GM18511 (cell line): ENCODE results near the gene FBXL2.
A peak's percentile ranks its signal among the peaks of the same experiment; 100 is the strongest.
"Not testable (repeated sequence)": the region's sequence is repeated elsewhere in the genome, so short reads cannot be mapped to it uniquely, and the experiment has no call there.

ENCODE experiments used
- ATAC-seq: cut with Tn5 transposase; IDR thresholded peaks from one replicate; pipeline ENCODE4 v1.9.1; 2021; ENCODE audit warnings: mild to moderate bottlenecking, moderate library complexity; ENCODE audit not compliant: unreplicated experiment

FBXL2 gene

DNA sequence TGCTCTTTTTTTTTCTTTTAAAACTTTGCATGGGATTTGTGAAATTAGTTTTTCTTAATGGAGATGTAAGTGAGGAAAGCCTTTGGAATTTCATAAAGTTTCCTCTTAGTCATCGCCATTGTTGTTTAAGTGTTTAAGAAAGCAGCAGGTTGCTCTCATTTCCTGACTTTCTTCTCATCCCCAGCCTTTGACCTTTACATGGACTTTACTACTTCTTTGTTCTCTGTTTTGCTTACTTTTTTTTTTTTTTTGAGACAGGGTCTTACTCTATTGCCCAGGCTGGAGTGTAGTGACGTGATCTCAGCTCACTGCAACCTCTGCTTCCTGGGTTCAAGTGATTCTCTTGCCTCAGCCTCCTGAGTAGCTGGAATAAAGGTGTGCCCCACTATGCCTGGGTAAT, 38.6 kb downstream of the FBXL2 start:
- ATAC-seq, result no peak

DNA sequence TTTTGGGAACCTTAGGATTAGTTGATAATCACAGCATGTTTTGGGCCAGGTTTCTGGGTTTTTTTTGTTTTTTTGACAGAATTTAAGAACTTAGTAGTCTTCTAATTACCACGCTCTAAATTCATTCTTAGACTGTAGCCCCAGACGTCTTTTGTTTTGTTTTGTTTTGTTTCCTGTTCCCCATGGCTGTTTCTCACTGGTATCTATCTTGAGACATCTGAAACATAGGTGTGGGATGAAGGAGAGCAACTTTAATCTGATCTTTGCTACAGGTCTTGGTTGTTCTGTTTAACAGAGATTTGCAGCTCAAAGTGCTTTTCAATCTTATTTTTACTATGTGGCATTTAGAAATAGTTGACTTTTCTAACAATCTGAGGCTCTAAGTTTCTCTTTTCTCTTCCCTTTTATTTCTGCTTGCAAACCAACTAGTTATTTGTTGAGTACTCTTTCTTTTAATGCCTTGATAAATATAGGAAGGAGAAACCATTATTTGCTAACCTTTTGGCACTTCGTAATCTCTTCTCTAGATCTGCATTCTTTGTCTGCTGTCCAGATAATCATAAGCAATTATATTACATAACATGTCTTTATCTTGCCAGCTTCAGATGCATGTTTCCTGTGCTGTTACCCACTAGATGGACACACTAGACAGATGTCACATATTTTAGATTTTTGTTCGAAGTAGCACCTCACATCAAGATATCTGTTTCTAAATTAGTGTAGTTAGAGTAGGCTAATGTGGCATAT, 40.9 kb downstream of the FBXL2 start:
- ATAC-seq, result no peak

DNA sequence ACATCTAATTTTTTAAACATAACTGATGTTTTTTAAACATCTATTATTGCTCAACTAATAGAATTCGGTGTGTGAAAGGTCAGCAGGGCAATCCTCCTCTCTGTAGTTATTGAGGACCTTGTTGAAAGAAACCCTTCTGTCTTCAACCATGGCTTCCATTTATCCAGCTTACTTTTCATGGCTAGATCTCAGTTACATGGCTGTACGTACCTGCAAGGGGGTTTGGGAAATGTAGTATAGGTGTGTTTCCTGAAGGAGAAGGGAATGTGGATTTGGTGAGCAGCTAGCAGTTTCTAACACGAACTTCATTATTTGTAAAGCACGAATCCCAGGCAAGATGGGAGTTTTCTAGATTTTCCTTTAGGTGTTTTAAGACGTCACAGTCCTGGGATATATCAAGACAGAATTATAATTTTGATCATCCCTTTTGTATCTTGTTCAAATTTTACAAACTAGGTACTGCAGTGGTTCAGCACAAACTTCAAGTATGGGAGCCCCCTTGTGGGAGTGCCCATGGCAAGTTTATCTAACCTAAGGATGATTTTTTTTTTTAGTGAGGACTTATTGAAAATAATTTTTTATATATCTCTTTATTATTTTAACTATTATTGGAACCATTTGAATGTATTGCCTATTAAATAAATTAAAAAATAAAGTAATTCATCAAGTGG, 41.6 kb downstream of the FBXL2 start:
- no peak for ATAC-seq

DNA sequence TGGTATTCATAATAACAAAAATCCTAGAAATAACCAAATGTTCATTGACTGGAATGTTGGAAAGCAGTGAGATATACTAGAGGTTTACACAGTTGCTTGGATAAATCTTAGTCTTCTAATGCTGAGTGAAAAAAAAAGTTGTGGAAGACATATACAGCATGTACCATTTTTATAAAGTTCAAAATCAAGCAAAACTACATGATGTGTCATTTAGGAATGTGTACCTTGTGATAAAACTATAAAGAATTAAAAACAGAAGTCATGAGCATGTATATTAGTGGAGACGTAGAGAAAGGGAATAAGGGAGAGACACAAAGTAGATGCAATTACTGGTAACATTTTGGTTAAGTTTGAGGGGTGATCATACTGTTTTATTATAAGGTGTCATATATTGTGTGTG, 45.2 kb downstream of the FBXL2 start:
- no peak for ATAC-seq

DNA sequence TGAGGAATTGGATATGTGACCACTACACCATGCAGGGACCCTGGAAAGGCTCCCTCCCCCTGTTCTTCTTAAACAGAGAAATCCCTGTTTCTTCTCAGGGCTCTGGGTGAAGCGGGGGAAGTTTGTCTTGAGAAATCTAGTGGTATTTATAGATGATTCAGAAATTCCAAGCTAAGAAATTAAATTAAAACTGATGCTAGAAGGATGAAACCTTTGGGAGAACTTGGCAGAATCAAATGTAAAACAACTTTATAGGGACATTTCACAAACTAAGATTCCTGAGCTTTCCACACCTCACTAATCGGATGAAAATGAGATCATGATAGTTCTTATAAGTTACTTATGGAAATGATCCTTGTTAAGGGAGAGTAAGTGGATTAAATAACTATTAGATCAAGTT, 54.2 kb downstream of the FBXL2 start:
- ATAC-seq, result no peak

DNA sequence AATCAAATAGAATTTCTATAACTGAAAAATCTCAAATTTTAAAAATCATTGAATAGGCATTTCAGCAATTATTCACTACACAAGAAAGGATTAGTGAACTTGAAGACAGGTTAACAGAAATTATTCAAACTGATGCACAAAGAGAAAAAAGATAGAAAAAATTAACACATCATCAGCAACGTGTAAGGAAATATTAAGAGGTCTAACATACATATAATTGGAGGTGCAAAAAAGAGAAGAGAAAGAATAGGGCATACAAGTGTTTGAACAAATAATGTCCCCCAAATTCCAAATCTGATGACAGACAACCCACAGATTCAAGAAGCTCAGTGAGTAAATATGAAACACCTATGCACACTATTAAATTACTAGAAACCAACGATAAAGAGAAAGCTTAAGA, 57.1 kb downstream of the FBXL2 start:
- no peak for ATAC-seq

DNA sequence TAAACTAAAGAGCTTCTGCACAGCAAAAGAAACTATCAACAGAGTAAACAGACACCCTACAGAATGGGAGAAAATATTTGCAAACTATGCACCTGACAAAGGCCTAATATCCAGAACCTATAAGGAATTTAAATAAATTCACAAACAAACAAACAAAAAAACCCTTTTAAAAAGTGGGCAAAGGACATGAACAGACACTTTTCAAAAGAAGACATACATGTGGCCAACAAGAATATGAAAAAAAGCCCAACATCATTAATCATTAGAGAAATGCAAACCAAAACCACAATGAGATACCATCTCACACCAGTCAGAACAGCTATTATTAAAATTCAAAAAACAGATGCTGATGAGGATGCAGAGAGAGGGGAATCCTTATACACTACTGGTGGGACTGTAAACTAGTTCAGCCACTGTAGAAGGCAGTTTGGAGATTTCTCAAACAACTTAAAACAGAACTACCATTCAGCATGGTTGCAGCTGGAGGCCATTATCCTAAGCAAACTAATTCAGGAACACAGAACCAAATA, 61.8 kb downstream of the FBXL2 start:
- not testable (repeated sequence) for ATAC-seq

DNA sequence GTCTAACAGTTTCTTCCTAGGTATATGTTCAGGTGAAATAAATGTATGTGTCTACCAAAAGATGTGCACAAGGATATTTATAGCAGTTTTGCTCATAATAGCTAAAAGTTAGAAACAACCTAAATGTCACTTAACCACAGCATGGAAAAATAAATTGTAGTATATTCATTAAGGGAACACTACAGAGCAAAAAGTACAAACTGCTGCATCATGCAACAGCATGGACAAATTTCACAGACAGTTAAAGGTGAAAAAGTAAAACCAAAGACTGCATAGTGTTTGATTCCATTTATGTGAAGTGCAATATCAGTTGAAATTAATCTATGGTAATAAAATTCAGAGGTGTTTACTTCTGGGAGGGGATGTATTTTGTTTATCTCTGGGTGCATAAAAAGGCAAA, 62.5 kb downstream of the FBXL2 start:
- ATAC-seq, result no peak

DNA sequence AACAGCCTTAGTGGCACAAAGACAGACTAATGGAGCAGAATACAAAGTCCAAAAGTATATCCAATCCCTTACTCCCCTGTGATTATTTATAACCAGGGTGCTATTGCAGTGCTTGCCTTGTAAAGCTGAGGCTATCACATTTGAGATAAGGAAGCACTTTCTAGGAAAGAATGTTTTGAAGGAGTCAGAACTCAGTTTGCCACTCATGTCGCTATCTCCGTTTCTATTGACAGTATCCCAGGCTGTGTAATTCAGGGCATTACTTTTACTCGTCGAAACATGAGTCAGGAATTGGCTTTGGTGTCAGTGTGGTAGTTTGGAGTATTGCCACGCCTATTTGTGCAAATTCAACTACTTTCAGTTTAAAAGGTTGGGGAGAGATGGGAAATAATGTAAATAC, 78.4 kb downstream of the FBXL2 start:
- no peak for ATAC-seq

DNA sequence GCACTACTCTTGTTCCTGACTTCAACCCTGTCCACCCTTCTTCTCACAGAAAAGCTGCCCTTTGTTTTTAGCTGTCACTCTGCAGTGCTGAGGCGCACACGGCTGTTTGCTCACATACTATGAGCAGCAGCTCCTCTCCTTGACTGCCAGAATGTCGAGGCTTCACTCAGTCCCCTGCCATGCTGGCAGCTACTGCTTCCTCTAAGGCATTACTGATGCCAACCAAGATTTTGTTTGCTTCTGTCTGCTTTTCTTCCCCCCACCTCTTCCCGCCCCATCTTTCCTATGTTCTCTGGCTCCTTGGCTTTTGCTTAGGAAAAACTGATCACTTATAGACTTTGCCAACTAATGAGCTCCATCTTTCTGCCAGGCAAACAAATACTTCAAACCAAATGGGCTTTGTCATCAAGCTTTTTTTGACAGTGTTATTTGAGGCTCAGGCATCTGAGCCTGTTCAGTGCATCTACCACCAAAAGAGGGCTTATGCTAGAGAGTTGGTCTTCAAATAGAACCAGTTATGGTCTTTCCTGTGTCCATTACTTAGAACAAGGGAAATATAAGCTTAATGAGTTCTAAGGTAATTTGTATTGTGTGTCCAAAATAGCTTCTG, 81.0 kb downstream of the FBXL2 start:
- ATAC-seq, result no peak

DNA sequence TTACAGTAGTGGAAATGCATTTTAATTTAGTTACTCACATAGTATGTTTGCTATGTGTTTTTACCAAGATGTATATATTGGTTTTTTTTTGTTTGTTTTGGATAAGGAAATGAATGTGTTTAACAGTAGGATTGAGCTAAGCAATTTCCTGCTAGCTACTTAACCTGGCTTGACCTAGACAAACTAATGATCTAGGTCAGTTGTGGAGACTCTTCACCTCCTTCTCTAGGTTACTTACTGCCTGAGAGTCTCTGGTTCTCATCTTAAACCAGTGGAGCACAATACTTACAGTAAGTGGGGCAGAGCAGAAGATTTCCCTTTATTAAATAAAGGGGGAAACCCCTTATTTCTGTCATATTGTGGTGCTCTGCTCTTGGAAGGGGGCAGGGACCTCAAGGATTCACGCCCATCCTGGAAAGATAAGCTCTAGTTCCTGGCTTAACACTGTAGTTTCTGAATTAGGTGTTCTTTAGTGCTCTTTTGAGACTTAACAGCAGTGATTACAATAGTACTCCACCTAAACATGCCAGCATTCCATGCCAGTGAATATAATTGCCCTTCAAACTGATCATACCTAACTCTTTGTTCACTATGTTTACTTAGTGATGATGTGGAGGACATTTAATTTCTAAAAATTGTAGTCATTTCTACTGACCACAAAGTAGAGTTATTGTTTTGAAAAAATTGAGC, 83.0 kb downstream of the FBXL2 start:
- ATAC-seq, result no peak

DNA sequence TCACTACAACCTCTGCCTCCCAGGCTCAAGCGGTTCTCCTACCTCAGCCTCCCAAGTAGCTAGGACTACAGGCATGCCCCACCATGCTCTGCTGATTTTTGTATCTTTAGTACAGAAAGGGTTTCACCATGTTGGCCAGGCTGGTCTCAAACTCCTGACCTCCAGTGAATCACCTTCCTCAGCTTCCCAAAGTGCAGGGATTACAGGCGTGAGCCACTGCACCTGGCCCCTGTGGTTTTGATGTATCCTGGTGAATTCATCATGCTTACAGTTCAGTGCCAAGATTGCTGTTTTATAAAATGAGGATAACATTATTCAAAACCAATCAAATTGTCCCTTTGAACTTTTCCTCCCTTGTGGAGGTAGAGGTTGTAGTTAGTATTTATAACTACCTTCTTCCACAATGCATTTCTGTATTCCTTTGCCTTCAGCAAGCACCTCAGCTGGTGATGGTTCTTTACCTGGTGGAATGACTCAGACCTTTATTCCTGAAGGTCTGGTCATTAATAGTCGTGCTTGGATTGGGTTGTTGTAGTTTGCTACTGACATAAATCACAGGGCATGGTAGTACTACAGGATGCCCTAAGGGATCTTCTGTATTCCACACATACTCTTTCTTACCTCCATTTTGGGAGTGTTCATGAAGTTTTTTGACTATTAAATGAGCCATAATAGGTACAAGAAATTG, 86.0 kb downstream of the FBXL2 start:
- ATAC-seq, result no peak

DNA sequence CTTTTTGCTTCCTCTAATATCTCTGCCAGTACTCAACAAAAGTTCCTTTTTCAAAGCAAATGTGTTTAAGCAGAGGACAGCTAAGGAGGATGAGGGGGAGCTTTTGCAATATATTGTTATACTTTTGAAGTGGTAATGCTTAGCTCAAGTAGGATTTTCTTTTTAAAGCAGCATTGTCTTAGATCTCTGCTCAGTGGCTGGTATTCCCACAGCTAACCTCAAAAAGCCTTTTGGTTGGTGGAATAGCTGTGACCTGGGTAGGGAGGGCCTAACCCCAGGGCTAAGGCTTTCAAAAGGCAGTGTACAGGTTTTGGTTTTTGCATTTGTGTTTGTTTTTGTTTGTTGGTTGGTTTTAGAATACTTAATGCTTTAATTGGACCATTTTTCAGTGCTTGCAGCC, 86.8 kb downstream of the FBXL2 start:
- ATAC-seq, result no peak

DNA sequence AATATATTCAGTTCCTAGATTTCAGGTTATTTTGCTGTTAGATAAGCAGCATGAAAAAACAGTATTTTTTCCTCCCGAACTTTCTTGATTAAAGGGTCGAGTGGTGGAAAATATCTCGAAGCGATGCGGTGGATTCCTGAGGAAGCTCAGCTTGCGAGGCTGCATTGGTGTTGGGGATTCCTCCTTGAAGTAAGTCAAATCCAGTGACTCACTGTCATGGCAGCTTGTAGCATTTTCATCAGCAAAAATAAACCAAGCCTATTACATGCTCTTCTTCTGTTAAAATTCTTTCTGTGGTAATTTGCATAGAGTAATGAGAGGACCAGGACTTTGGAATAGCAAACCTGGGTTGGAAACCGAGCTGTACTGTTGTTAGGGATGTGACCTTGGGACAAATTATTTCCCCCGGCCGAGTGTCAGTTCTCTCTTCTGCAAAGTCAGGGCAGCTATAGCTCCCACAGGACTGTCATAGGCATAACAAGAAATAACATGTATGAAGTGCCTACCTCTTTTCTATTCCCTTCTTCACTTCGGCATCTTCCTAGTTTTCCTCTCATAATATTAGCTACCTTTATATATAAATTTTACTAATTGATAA, 87.4 kb downstream of the FBXL2 start:
- no peak for ATAC-seq

DNA sequence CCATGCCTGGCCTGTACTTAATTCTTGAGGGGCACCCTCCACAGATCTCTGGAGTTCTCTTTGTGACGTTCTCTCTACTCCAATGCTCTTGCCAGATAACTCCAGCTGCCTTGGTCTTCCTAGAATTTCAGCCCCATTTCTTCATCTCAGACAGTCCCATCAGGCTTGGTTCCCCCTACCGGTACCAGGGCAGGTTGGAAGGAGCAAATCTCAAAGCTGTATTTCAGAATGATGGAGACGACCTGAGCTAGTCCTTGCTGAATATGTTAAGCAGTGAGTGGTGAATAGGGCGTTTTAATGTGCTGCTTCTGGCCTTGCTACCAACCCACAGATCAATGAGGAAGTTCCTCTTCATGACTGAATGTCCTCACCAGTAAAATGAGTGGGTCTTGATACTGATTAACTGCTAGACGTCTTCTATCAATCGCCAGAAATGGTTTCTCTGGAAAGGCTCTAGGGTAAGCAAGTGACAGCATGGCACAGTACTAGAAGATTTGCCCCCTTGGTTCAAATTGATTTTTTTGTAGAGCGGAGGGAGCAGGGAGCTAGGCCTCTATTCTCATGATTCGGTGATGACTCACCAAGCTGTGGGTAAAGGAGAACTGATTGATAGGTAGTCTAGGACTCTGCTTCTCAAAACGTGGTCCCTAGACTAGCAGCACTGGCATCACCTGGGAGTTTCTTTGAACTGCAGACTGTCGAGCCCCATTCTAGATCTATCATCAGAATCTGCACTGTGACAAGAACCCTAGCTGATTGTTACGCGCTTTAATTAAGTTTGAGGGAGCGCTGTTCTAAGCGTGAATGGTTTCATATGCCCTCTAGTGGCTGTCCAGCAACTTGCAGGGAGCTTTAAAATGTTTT, 95.2 kb downstream of the FBXL2 start:
- peak; percentile 61 for ATAC-seq

DNA sequence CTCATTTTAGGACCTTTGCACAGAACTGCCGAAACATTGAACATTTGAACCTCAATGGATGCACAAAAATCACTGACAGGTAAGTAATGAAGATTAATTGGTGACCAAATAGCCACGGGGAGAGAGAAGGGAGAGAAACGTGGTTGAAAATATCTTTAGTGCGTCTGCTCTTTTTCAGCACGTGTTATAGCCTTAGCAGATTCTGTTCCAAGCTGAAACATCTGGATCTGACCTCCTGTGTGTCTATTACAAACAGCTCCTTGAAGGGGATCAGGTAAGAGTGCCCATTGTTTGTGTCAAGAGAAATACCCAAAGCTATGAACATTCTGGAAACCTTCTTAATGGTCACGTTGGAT, 95.8 kb downstream of the FBXL2 start:
- no peak for ATAC-seq

DNA sequence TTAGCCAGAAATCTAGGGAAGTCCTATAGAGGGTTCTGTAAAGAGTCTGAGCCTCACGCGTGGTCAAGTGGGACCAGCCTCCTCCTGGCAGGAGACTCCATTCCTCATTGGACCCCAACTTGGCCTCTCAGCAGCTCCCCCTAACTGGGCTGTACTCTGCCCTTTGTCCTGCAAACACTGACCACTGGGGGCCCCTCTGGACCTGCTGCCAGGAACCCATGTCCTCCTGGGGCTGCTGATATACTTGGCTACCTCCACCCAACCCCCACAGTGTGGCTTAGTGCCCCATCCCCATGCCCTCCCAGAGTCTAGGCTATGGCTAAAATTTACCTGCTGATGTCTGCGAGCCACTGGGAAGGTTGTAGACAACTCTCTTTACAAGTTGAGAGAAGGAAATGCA, 100.2 kb downstream of the FBXL2 start:
- no peak for ATAC-seq

DNA sequence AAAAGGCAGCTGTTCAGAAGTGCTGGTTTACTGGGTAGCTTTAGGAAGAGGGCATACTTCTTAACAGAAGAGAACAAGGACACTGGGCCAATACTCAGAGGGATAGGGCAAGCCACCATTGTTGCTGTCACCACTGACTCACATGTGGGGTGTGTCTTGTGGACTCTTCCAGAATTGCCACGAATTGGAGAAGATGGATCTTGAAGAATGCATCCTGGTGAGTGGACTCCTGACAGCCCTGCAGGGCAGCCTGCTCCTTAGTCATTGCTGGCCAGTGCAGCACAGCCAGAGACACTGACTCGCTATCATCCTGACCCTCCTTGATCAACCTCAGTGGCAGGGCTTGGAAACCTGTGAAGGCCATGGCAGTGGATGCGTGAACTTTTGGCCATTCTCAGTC, 100.7 kb downstream of the FBXL2 start:
- ATAC-seq, result no peak

DNA sequence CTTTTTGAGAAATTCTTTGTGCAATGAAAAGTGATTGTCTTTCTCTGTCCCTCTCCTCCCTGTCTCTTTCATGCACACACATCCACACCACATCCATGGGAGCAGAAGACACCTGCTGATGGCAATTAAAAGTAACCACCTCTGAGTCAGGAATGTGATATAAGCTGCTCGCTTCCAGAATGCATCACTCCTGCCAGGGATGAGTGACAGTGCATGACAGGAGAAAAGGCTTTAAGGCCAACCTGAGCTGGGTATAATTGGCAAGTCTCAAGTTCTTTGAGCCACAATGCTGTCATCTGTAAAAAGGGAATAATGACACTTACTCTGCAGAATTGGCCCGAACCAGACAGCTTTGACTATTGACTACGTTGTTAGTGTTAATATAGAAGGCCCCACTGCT, 103.4 kb downstream of the FBXL2 start:
- ATAC-seq, result no peak

DNA sequence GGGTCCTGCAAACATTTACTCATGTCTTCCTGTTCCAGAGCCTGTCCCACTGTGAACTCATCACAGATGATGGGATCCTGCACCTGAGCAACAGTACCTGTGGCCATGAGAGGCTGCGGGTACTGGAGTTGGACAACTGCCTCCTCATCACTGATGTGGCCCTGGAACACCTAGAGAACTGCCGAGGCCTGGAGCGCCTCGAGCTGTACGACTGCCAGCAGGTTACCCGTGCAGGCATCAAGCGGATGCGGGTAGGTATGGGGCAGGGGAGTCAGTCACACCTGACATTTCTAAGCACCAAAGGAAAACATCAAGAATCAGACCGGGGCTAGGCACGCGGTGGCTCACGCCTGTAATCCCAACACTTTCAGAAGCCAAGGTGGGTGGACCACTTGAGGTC, 106.7 kb downstream of the FBXL2 start:
- no peak for ATAC-seq
